Measurements from ENCODE around the gene AMD1.

DNA sequence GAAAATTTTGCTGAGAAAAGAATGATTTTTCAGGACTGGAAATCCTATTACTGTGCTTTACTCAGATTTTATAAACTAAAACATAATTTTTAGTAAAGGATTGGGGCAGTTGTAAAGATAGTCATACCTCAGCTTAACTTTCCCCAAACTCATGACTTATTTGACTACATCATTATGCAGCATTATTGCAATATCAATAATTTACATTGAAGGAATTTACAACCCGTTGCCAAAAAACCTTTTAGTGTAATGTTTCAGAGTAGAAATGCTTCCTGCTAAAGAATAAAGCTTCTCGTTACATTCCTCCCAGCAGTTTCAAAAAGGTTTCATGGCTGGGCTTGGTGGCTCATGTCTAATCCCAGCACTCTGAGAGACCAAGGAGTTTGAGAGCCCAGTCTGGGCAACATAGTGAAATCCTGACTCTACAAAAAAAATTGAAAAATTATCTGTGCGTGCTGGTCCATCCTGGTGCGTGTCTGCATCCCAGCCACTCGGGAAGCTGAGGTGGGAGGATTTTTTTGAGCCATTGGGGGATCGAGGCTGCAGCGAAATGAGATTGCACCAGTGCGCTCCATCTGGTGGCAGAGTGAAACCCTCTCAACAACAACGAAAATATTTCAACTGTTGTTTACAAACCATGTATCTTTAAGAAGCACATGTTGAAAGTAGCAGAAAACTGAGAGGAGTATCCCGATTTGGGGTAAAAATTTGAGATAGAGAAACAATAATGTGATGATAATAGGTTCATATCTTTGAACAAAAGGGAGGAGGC, 4.4 kb downstream of the AMD1 start:
- TF ChIP-seq, protein P1, sequence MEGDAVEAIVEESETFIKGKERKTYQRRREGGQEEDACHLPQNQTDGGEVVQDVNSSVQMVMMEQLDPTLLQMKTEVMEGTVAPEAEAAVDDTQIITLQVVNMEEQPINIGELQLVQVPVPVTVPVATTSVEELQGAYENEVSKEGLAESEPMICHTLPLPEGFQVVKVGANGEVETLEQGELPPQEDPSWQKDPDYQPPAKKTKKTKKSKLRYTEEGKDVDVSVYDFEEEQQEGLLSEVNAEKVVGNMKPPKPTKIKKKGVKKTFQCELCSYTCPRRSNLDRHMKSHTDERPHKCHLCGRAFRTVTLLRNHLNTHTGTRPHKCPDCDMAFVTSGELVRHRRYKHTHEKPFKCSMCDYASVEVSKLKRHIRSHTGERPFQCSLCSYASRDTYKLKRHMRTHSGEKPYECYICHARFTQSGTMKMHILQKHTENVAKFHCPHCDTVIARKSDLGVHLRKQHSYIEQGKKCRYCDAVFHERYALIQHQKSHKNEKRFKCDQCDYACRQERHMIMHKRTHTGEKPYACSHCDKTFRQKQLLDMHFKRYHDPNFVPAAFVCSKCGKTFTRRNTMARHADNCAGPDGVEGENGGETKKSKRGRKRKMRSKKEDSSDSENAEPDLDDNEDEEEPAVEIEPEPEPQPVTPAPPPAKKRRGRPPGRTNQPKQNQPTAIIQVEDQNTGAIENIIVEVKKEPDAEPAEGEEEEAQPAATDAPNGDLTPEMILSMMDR (IDR thresholded peaks at IDR 0.05), result peak; percentile 19 to 42 (median 28)
- no peak for TF ChIP-seq POLR2A (IDR thresholded peaks at IDR 0.05)

Measured in testis (tissue), 2 donors.